OCI-LY3 (cell line): ENCODE data around the gene PRKCE.
"Not testable (repeated sequence)": the region's sequence is repeated elsewhere in the genome, so short reads cannot be mapped to it uniquely, and the experiment has no call there.

ENCODE experiments used
- CTCF ChIP-seq: fragments of 200-600, 300-600 bp; sonication (generic); IDR thresholded peaks from 2 replicates; pipeline ENCODE4 v1.5.1; 2014; ENCODE audit warnings: antibody characterized with exemption, low read length, low read depth
- EZH2phosphoT487 ChIP-seq: fragments of 200-600 bp; shearing (Covaris generic); IDR thresholded peaks from 2 replicates; pipeline ENCODE4 v1.6.1; 2018; ENCODE audit warnings: antibody characterized with exemption, mixed run types, low read depth

- not testable (repeated sequence) for TF ChIP-seq CTCF, EZH2phosphoT487
These were observed 238.8 kb downstream of the PRKCE start for GRCh38 chr2:45890371-45890646.
